ENCODE measurements around the gene BABAM2.
"Not testable (repeated sequence)": the region's sequence is repeated elsewhere in the genome, so short reads cannot be mapped to it uniquely, and the experiment has no call there.

BABAM2 gene

GRCh38 chr2:28247734-28248133 lies 357.2 kb downstream of the BABAM2 start:
- no peak overlapping the region for H3K27ac ChIP-seq (ENCODE audit: low read depth, low read length)
- H3K4me3 ChIP-seq (ENCODE audit: low read depth, low read length): no peak overlapping the region
- no peaks in the 10 kb centered on the region for H3K27me3 ChIP-seq (ENCODE audit: control insufficient read depth, insufficient read depth, low read length)
- no peaks in the 10 kb centered on the region for H3K36me3 ChIP-seq (ENCODE audit: control insufficient read depth, insufficient read depth, low read length)
- no peak overlapping the region for H3K9ac ChIP-seq (ENCODE audit: low read length)
- H3K9me3 ChIP-seq (ENCODE audit: control insufficient read depth, insufficient read depth, low read depth, low read length): no peaks in the 10 kb centered on the region
- H3K4me1 ChIP-seq (ENCODE audit: control insufficient read depth, insufficient read depth, low read length): peaks cover 5% of the 10 kb centered on the region; the same call in 1 of the 2 replicates

DNA sequence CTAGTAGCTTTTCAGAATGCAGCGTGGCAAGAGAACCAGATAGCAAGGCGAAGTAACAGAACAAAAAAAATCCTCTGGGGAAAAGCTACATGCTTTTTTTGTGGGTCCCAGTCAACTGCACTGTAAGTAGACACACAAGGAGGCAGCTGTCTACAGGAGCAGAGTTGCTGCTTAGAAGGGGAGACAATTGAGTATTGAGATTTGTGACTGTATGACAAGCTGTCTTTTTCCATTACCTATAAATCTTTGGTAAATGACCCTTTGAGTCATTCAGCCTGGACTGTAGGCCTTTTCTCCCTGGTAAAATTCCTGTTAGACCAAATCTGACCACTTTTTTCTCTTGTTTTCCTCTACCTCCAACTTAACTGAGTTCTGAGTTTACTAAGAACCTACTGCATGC lies 358.0 kb downstream of the BABAM2 start:
- Histone ChIP-seq H3K4me3 (ENCODE audit: low read depth, low read length) (no peak overlapping the region), H3K9ac (ENCODE audit: low read length) (no peak overlapping the region), H3K4me1 (ENCODE audit: control insufficient read depth, insufficient read depth, low read length) (peaks cover 5% of the 10 kb centered on the region; the same call in 1 of the 2 replicates), H3K27ac (ENCODE audit: low read depth, low read length) (no peak overlapping the region; the same call in 1 of the 2 replicates), H3K36me3 (ENCODE audit: control insufficient read depth, insufficient read depth, low read length) (no peaks in the 10 kb centered on the region), H3K9me3 (ENCODE audit: control insufficient read depth, insufficient read depth, low read depth, low read length) (no peaks in the 10 kb centered on the region), H3K27me3 (ENCODE audit: control insufficient read depth, insufficient read depth, low read length) (no peaks in the 10 kb centered on the region)

DNA sequence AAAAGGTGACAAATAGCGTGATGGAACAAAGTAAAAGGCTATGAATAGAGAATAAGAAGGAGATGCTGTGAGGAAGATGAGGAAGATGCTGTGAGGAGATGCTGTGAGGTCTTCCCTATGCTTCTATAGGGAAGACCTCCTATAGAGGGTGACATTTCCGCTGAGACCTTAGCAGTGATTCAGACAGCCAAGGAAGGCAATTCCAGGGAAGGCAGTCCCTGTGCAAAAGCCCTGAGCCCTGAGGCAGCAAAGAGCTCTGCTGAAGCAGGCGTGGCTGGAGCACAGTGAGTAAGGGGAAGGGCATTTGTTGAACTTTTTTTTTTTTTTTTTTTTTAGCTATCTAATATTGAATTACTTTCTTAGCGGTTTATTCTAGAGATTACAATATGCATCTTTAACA lies 359.5 kb downstream of the BABAM2 start:
- Histone ChIP-seq H3K4me1 (ENCODE audit: control insufficient read depth, insufficient read depth, low read length) (peaks cover 5% of the 10 kb centered on the region; the same call in 1 of the 2 replicates), H3K9ac (ENCODE audit: low read length) (no peak overlapping the region), H3K27ac (ENCODE audit: low read depth, low read length) (no peak overlapping the region), H3K9me3 (ENCODE audit: control insufficient read depth, insufficient read depth, low read depth, low read length) (no peaks in the 10 kb centered on the region), H3K4me3 (ENCODE audit: low read depth, low read length) (no peak overlapping the region), H3K27me3 (ENCODE audit: control insufficient read depth, insufficient read depth, low read length) (no peaks in the 10 kb centered on the region), H3K36me3 (ENCODE audit: control insufficient read depth, insufficient read depth, low read length) (no peaks in the 10 kb centered on the region)

- H3K9ac ChIP-seq (ENCODE audit: low read length): no peak overlapping the region
- peaks cover under 1% of the 10 kb centered on the region; the same call in 1 of the 2 replicates for H3K4me1 ChIP-seq (ENCODE audit: control insufficient read depth, insufficient read depth, low read length)
- H3K27ac ChIP-seq (ENCODE audit: low read depth, low read length): no peak overlapping the region
- no peak overlapping the region for H3K4me3 ChIP-seq (ENCODE audit: low read depth, low read length)
- H3K27me3 ChIP-seq (ENCODE audit: control insufficient read depth, insufficient read depth, low read length): no peaks in the 10 kb centered on the region
- H3K9me3 ChIP-seq (ENCODE audit: control insufficient read depth, insufficient read depth, low read depth, low read length): no peaks in the 10 kb centered on the region
- H3K36me3 ChIP-seq (ENCODE audit: control insufficient read depth, insufficient read depth, low read length): no peaks in the 10 kb centered on the region
Observed at GRCh38 chr2:28251337-28251736, 360.8 kb downstream of the BABAM2 start.

DNA sequence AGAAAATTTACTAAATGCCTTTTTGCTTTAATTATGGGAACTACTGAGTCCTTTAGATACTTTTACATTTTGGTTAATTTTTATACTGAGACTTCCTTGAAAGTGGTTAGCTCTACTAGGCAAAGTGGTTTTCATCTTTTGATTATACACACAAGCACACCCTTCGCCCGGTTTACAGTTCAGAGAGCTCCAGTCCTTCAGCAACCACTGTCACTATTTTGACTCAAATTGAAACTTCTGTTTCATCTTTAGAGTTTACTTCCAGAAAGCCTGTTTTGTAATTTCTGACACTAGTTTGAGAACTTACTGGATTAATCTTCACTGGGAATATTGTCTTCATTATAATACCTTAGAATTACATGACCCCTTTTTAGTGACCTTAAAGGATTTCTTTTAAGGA lies 361.8 kb downstream of the BABAM2 start:
- Histone ChIP-seq H3K36me3 (ENCODE audit: control insufficient read depth, insufficient read depth, low read length) (no peaks in the 10 kb centered on the region), H3K4me1 (ENCODE audit: control insufficient read depth, insufficient read depth, low read length) (no peaks in the 10 kb centered on the region), H3K27me3 (ENCODE audit: control insufficient read depth, insufficient read depth, low read length) (no peaks in the 10 kb centered on the region), H3K9me3 (ENCODE audit: control insufficient read depth, insufficient read depth, low read depth, low read length) (no peaks in the 10 kb centered on the region), H3K27ac (ENCODE audit: low read depth, low read length) (no peak overlapping the region), H3K9ac (ENCODE audit: low read length) (no peak overlapping the region), H3K4me3 (ENCODE audit: low read depth, low read length) (no peak overlapping the region)

DNA sequence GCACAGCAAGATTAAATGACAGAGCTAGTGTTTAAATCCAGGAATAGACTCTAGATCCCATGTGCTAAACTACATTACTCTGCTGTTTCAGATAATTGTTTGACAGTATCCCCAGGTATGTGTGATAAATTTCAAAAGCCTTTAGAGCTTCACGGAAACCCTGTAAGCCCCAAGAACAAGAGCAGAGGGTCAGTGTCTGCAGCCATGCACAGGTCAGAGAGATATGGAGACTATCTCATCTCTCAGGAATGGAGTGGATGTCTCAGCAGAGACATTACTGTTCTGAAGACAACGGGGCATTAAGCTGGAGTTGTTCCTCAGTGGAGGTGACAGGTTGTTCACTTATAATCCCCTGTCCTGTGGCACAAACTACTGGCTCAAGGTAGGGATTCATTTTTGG lies 363.0 kb downstream of the BABAM2 start:
- no peak overlapping the region for H3K4me3 ChIP-seq (ENCODE audit: low read depth, low read length)
- H3K36me3 ChIP-seq (ENCODE audit: control insufficient read depth, insufficient read depth, low read length): no peaks in the 10 kb centered on the region
- H3K27ac ChIP-seq (ENCODE audit: low read depth, low read length): no peak overlapping the region
- no peaks in the 10 kb centered on the region for H3K9me3 ChIP-seq (ENCODE audit: control insufficient read depth, insufficient read depth, low read depth, low read length)
- no peaks in the 10 kb centered on the region for H3K27me3 ChIP-seq (ENCODE audit: control insufficient read depth, insufficient read depth, low read length)
- no peaks in the 10 kb centered on the region for H3K4me1 ChIP-seq (ENCODE audit: control insufficient read depth, insufficient read depth, low read length)
- no peak overlapping the region for H3K9ac ChIP-seq (ENCODE audit: low read length)

DNA sequence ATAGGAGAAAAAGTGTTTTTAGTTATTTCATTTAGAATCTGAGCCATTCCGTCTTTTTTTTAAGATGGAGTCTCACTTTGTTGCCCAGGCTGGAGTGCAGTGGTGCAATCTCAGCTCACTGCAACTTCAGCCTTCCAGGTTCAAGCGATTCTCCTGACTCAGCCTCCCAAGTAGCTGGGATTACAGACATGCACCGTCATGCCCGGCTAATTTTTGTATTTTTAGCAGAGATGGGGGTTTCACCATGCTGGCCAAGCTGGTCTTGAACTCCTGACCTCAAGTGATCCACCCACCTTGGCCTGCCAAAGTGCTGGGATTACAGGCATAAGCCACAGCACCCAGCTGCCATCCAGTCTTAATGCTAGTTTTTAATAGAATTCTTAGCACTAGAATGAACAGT lies 364.7 kb downstream of the BABAM2 start:
- not testable (repeated sequence) for H3K36me3 ChIP-seq (ENCODE audit: control insufficient read depth, insufficient read depth, low read length); H3K9ac ChIP-seq (ENCODE audit: low read length); H3K27ac ChIP-seq (ENCODE audit: low read depth, low read length)

GRCh38 chr2:28257182-28257581 lies 366.7 kb downstream of the BABAM2 start:
- no peak overlapping the region for H3K9ac ChIP-seq (ENCODE audit: low read length)

More for the DNA sequence above, 364.7 kb downstream of the BABAM2 start:
- H3K4me1 ChIP-seq (ENCODE audit: control insufficient read depth, insufficient read depth, low read length); H3K27me3 ChIP-seq (ENCODE audit: control insufficient read depth, insufficient read depth, low read length); H3K4me3 ChIP-seq (ENCODE audit: low read depth, low read length); H3K9me3 ChIP-seq (ENCODE audit: control insufficient read depth, insufficient read depth, low read depth, low read length): not testable (repeated sequence)

GRCh38 chr2:28259226-28259625 lies 368.7 kb downstream of the BABAM2 start:
- not testable (repeated sequence) for H3K4me1 ChIP-seq (ENCODE audit: control insufficient read depth, insufficient read depth, low read length); H3K9ac ChIP-seq (ENCODE audit: low read length); H3K4me3 ChIP-seq (ENCODE audit: low read depth, low read length); H3K9me3 ChIP-seq (ENCODE audit: control insufficient read depth, insufficient read depth, low read depth, low read length); H3K27me3 ChIP-seq (ENCODE audit: control insufficient read depth, insufficient read depth, low read length); H3K27ac ChIP-seq (ENCODE audit: low read depth, low read length); H3K36me3 ChIP-seq (ENCODE audit: control insufficient read depth, insufficient read depth, low read length)

More at GRCh38 chr2:28257182-28257581, 366.7 kb downstream of the BABAM2 start:
- Histone ChIP-seq H3K36me3 (ENCODE audit: control insufficient read depth, insufficient read depth, low read length) (no peaks in the 10 kb centered on the region), H3K4me1 (ENCODE audit: control insufficient read depth, insufficient read depth, low read length) (no peaks in the 10 kb centered on the region), H3K27ac (ENCODE audit: low read depth, low read length) (no peak overlapping the region), H3K27me3 (ENCODE audit: control insufficient read depth, insufficient read depth, low read length) (no peaks in the 10 kb centered on the region), H3K4me3 (ENCODE audit: low read depth, low read length) (no peak overlapping the region), H3K9me3 (ENCODE audit: control insufficient read depth, insufficient read depth, low read depth, low read length) (no peaks in the 10 kb centered on the region)

GRCh38 chr2:28263690-28264089 lies 373.2 kb downstream of the BABAM2 start:
- Histone ChIP-seq H3K4me1 (ENCODE audit: control insufficient read depth, insufficient read depth, low read length) (peaks cover 15% of the 10 kb centered on the region), H3K27ac (ENCODE audit: low read depth, low read length) (no peak overlapping the region), H3K4me3 (ENCODE audit: low read depth, low read length) (no peak overlapping the region), H3K9ac (ENCODE audit: low read length) (no peak overlapping the region), H3K9me3 (ENCODE audit: control insufficient read depth, insufficient read depth, low read depth, low read length) (no peaks in the 10 kb centered on the region), H3K36me3 (ENCODE audit: control insufficient read depth, insufficient read depth, low read length) (no peaks in the 10 kb centered on the region), H3K27me3 (ENCODE audit: control insufficient read depth, insufficient read depth, low read length) (no peaks in the 10 kb centered on the region)

DNA sequence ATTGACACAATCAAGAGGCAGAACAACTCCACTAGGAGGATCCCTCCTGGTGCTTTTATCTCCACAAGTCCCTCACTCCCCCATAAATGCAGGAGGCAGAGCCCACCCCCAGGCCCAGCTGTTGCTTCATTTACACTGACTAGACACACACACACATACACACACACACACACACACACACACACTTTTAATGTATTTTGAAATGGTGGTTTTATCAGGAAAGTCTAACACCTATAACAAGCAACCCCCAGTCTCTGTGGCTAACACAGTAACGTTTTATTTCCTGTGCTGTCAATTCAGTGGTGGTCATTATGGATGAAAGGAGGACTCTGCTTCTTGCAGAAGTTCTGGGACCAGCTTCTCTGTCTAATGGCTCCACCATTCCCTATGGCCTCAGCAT lies 376.8 kb downstream of the BABAM2 start:
- Histone ChIP-seq H3K27ac (ENCODE audit: low read depth, low read length) (no peak overlapping the region), H3K4me1 (ENCODE audit: control insufficient read depth, insufficient read depth, low read length) (peaks cover 24% of the 10 kb centered on the region), H3K27me3 (ENCODE audit: control insufficient read depth, insufficient read depth, low read length) (no peaks in the 10 kb centered on the region), H3K4me3 (ENCODE audit: low read depth, low read length) (no peak overlapping the region), H3K9ac (ENCODE audit: low read length) (no peak overlapping the region), H3K36me3 (ENCODE audit: control insufficient read depth, insufficient read depth, low read length) (no peaks in the 10 kb centered on the region), H3K9me3 (ENCODE audit: control insufficient read depth, insufficient read depth, low read depth, low read length) (no peaks in the 10 kb centered on the region)

- H3K36me3 ChIP-seq (ENCODE audit: control insufficient read depth, insufficient read depth, low read length): no peaks in the 10 kb centered on the region
- peaks cover 23% of the 10 kb centered on the region for H3K4me1 ChIP-seq (ENCODE audit: control insufficient read depth, insufficient read depth, low read length)
- H3K9me3 ChIP-seq (ENCODE audit: control insufficient read depth, insufficient read depth, low read depth, low read length): no peaks in the 10 kb centered on the region
- no peak overlapping the region for H3K4me3 ChIP-seq (ENCODE audit: low read depth, low read length)
- H3K9ac ChIP-seq (ENCODE audit: low read length): no peak overlapping the region
- peak overlapping the region; percentile 30; the same call in 1 of the 2 replicates for H3K27ac ChIP-seq (ENCODE audit: low read depth, low read length)
- no peaks in the 10 kb centered on the region for H3K27me3 ChIP-seq (ENCODE audit: control insufficient read depth, insufficient read depth, low read length)
Observed at GRCh38 chr2:28268386-28268785, 377.9 kb downstream of the BABAM2 start.

Measured in HUES6 (cell line).